ENCODE measurements around the gene NFIA. TPM values are rescaled to one million over a fixed set of nuclear protein-coding genes. Genes with fewer than 3 reads are reported as not detected.

NFIA gene
- total and polyA plus RNA-seq, 2 donors, result 7.9 to 10.3 TPM

DNA sequence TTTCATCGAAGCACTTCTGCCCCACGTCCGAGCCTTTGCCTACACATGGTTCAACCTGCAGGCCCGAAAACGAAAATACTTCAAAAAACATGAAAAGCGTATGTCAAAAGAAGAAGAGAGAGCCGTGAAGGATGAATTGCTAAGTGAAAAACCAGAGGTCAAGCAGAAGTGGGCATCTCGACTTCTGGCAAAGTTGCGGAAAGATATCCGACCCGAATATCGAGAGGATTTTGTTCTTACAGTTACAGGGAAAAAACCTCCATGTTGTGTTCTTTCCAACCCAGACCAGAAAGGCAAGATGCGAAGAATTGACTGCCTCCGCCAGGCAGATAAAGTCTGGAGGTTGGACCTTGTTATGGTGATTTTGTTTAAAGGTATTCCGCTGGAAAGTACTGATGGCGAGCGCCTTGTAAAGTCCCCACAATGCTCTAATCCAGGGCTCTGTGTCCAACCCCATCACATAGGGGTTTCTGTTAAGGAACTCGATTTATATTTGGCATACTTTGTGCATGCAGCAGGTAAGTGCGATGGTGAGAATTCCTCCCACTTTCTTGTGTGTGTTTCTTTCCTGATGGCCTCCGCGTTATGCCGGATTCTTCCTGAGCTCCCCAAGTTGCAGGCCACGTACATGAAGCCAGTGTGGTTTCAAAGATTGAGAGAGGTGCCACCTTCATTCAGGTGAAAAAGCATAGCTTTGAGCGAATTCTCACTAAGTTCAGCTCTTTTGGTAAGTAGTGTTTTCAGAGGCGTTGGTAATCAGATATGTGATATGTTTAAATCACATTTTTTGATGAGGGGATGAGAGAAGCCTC is 6.0 kb downstream of the NFIA start:
- DNase-seq (ENCODE audit: low read depth in 6 of 9, low spot score in 9 of 9), result no peak
- H3K9me3 ChIP-seq (ENCODE audit: control insufficient read depth in 2 of 2, insufficient read depth in 1 of 2, low read length in 1 of 2), result no peaks in the 10 kb centered on the region
- 95% methylated on average over 25 of the region's 25 CpGs for WGBS
- H3K27me3 ChIP-seq (ENCODE audit: control insufficient read depth in 2 of 2, insufficient read depth in 1 of 2, low read length in 1 of 2), result peaks cover 11 to 25% of the 10 kb centered on the region in 2 donors
- H3K4me3 ChIP-seq (ENCODE audit: low read length in 2 of 2), result no peak overlapping the region
- peak overlapping the region in 1 of 2 donors; percentile 3 for H3K27ac ChIP-seq (ENCODE audit: low read depth in 1 of 2, low read length in 1 of 2)
- H3K4me1 ChIP-seq (ENCODE audit: control insufficient read depth in 2 of 2, insufficient read depth in 2 of 2, low read length in 2 of 2), result peaks cover 0 to 4% of the 10 kb centered on the region in 2 donors
- no peaks in the 10 kb centered on the region for H3K36me3 ChIP-seq (ENCODE audit: control insufficient read depth in 2 of 2, insufficient read depth in 2 of 2, low read length in 1 of 2)

DNA sequence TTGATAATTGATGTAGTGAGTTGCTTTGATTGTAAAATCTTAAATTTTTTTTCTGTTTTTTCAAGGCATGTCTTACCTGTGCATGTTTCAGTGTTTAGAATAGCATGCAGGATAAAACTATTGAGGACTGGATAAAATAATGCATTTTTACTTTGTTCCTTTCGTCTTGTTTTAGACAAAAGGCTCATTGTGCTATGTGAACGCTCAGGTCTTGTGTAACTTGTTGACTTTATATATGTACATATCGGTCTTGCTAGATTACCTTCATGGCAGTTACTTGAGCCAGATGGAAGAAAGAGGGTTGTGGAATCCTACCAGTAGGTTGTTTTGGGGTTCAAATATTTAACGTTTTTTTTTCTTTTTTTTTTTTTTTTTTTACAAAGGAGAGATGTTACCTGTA is 7.0 kb downstream of the NFIA start:
- no peak overlapping the region for H3K27ac ChIP-seq (ENCODE audit: low read depth in 1 of 2, low read length in 1 of 2)
- 91% methylated on average over 4 of the region's 4 CpGs for WGBS
- no peak for DNase-seq (ENCODE audit: low read depth in 6 of 9, low spot score in 9 of 9)
- no peaks in the 10 kb centered on the region for H3K9me3 ChIP-seq (ENCODE audit: control insufficient read depth in 2 of 2, insufficient read depth in 1 of 2, low read length in 1 of 2)
- H3K27me3 ChIP-seq (ENCODE audit: control insufficient read depth in 2 of 2, insufficient read depth in 1 of 2, low read length in 1 of 2), result peaks cover 4 to 15% of the 10 kb centered on the region in 2 donors
- H3K4me3 ChIP-seq (ENCODE audit: low read length in 2 of 2), result no peak overlapping the region
- no peaks in the 10 kb centered on the region for H3K36me3 ChIP-seq (ENCODE audit: control insufficient read depth in 2 of 2, insufficient read depth in 2 of 2, low read length in 1 of 2)
- no peaks in the 10 kb centered on the region for H3K4me1 ChIP-seq (ENCODE audit: control insufficient read depth in 2 of 2, insufficient read depth in 2 of 2, low read length in 2 of 2)

DNA sequence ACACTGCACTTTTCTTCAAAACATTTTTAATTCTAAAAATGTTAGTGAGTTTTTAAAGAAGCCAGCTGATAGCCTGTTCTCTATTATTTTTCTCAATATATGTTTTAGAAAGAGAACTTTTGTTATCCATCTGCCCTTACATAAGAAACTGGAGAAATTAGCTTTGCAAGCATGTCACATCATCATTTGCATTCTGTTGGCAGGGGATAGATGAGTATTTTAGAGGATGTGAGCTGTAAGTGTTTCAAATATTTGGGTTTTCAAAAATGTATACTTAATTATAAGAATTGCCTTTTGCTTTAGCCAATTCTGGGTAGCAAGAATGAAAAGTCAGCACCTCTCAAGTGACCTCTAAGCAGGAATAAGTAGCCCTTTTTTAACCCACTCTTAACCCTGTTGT is 7.4 kb downstream of the NFIA start:
- Histone ChIP-seq H3K27ac (ENCODE audit: low read depth in 1 of 2, low read length in 1 of 2) (no peak overlapping the region), H3K9me3 (ENCODE audit: control insufficient read depth in 2 of 2, insufficient read depth in 1 of 2, low read length in 1 of 2) (no peaks in the 10 kb centered on the region), H3K4me3 (ENCODE audit: low read length in 2 of 2) (no peak overlapping the region), H3K27me3 (ENCODE audit: control insufficient read depth in 2 of 2, insufficient read depth in 1 of 2, low read length in 1 of 2) (peaks cover under 1 to 11% of the 10 kb centered on the region in 2 donors), H3K4me1 (ENCODE audit: control insufficient read depth in 2 of 2, insufficient read depth in 2 of 2, low read length in 2 of 2) (no peaks in the 10 kb centered on the region), H3K36me3 (ENCODE audit: control insufficient read depth in 2 of 2, insufficient read depth in 2 of 2, low read length in 1 of 2) (no peaks in the 10 kb centered on the region)
- no peak for DNase-seq (ENCODE audit: low read depth in 6 of 9, low spot score in 9 of 9)

DNA sequence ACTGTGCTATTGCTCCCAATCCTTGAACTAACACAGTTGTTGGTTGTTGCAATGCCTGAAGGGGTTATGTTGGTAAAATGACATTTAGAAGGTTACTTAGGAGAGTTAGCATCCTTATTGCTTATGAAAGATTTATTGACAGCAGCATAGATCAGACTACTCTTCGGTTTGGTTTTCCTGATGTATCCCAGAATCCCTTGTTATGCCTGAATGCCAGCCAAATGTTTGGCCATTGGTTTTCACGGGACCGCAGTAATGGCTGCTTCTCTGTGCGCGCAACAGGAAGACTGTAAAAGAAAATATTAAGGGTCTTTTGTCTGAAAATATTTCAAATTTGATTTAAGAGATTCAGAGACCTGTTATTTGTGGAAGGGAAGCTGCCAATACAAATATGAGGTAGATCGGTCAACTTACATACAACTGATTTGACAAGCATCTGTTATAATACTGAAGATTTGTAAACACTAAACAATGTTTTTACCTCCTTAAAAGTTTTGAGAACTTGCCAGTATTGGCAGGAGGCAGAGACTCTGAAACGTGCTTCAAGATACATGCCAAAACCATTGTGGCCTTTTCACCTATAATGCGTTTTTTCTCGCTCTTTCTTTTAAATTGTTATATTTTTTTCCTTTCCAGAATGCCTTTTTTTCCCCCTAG is 8.3 kb downstream of the NFIA start:
- no peaks in the 10 kb centered on the region for H3K9me3 ChIP-seq (ENCODE audit: control insufficient read depth in 2 of 2, insufficient read depth in 1 of 2, low read length in 1 of 2)
- no peak overlapping the region for H3K27ac ChIP-seq (ENCODE audit: low read depth in 1 of 2, low read length in 1 of 2)
- peaks cover 0 to 4% of the 10 kb centered on the region in 2 donors for H3K27me3 ChIP-seq (ENCODE audit: control insufficient read depth in 2 of 2, insufficient read depth in 1 of 2, low read length in 1 of 2)
- no peaks in the 10 kb centered on the region for H3K36me3 ChIP-seq (ENCODE audit: control insufficient read depth in 2 of 2, insufficient read depth in 2 of 2, low read length in 1 of 2)
- WGBS, result 94% methylated on average over 9 of the region's 9 CpGs
- no peak overlapping the region for H3K4me3 ChIP-seq (ENCODE audit: low read length in 2 of 2)
- no peaks in the 10 kb centered on the region for H3K4me1 ChIP-seq (ENCODE audit: control insufficient read depth in 2 of 2, insufficient read depth in 2 of 2, low read length in 2 of 2)
- DNase-seq (ENCODE audit: low read depth in 6 of 9, low spot score in 9 of 9), result no peak

DNA sequence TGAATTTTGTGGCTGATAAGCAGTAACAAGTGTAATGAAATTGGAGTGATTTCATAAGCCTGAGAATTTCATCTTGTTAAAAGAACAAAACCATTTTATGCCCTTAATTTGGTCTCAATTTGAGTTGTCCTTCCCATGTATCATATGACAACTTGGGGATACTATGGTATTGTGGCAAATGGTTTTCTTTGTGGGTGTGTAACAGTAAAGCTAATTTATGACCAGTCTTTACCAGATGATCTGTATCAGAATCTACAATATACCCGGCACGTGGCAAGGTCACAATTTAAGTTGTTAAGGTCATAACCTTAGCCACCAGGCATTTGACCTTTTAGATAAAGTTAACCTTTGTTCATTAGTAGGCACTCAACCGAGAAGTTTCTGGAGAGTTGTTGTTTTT is 9.1 kb downstream of the NFIA start:
- H3K27me3 ChIP-seq (ENCODE audit: control insufficient read depth in 2 of 2, insufficient read depth in 1 of 2, low read length in 1 of 2), result no peaks in the 10 kb centered on the region
- H3K4me1 ChIP-seq (ENCODE audit: control insufficient read depth in 2 of 2, insufficient read depth in 2 of 2, low read length in 2 of 2), result no peaks in the 10 kb centered on the region
- H3K4me3 ChIP-seq (ENCODE audit: low read length in 2 of 2), result no peak overlapping the region
- no peak for DNase-seq (ENCODE audit: low read depth in 6 of 9, low spot score in 9 of 9)
- no peaks in the 10 kb centered on the region for H3K9me3 ChIP-seq (ENCODE audit: control insufficient read depth in 2 of 2, insufficient read depth in 1 of 2, low read length in 1 of 2)
- 93% methylated on average over 3 of the region's 3 CpGs for WGBS
- no peaks in the 10 kb centered on the region for H3K36me3 ChIP-seq (ENCODE audit: control insufficient read depth in 2 of 2, insufficient read depth in 2 of 2, low read length in 1 of 2)
- H3K27ac ChIP-seq (ENCODE audit: low read depth in 1 of 2, low read length in 1 of 2), result no peak overlapping the region

GRCh38 chr1:61092642-61093041 is 10.3 kb downstream of the NFIA start:
- no peaks in the 10 kb centered on the region for H3K27me3 ChIP-seq (ENCODE audit: control insufficient read depth in 2 of 2, insufficient read depth in 1 of 2, low read length in 1 of 2)
- no peak for DNase-seq (ENCODE audit: low read depth in 6 of 9, low spot score in 9 of 9)
- no peaks in the 10 kb centered on the region for H3K9me3 ChIP-seq (ENCODE audit: control insufficient read depth in 2 of 2, insufficient read depth in 1 of 2, low read length in 1 of 2)
- 92% methylated on average over 5 of the region's 5 CpGs for WGBS
- no peak overlapping the region for H3K4me3 ChIP-seq (ENCODE audit: low read length in 2 of 2)
- H3K27ac ChIP-seq (ENCODE audit: low read depth in 1 of 2, low read length in 1 of 2), result no peak overlapping the region
- H3K36me3 ChIP-seq (ENCODE audit: control insufficient read depth in 2 of 2, insufficient read depth in 2 of 2, low read length in 1 of 2), result no peaks in the 10 kb centered on the region
- no peaks in the 10 kb centered on the region for H3K4me1 ChIP-seq (ENCODE audit: control insufficient read depth in 2 of 2, insufficient read depth in 2 of 2, low read length in 2 of 2)

GRCh38 chr1:61093525-61094137 is 11.3 kb downstream of the NFIA start:
- WGBS, result 87% methylated on average over 2 of the region's 2 CpGs
- no peak for DNase-seq (ENCODE audit: low read depth in 6 of 9, low spot score in 9 of 9)
- Histone ChIP-seq H3K4me3 (ENCODE audit: low read length in 2 of 2) (no peak overlapping the region), H3K27me3 (ENCODE audit: control insufficient read depth in 2 of 2, insufficient read depth in 1 of 2, low read length in 1 of 2) (no peaks in the 10 kb centered on the region), H3K36me3 (ENCODE audit: control insufficient read depth in 2 of 2, insufficient read depth in 2 of 2, low read length in 1 of 2) (no peaks in the 10 kb centered on the region), H3K4me1 (ENCODE audit: control insufficient read depth in 2 of 2, insufficient read depth in 2 of 2, low read length in 2 of 2) (no peaks in the 10 kb centered on the region), H3K9me3 (ENCODE audit: control insufficient read depth in 2 of 2, insufficient read depth in 1 of 2, low read length in 1 of 2) (no peaks in the 10 kb centered on the region), H3K27ac (ENCODE audit: low read depth in 1 of 2, low read length in 1 of 2) (no peak overlapping the region)

DNA sequence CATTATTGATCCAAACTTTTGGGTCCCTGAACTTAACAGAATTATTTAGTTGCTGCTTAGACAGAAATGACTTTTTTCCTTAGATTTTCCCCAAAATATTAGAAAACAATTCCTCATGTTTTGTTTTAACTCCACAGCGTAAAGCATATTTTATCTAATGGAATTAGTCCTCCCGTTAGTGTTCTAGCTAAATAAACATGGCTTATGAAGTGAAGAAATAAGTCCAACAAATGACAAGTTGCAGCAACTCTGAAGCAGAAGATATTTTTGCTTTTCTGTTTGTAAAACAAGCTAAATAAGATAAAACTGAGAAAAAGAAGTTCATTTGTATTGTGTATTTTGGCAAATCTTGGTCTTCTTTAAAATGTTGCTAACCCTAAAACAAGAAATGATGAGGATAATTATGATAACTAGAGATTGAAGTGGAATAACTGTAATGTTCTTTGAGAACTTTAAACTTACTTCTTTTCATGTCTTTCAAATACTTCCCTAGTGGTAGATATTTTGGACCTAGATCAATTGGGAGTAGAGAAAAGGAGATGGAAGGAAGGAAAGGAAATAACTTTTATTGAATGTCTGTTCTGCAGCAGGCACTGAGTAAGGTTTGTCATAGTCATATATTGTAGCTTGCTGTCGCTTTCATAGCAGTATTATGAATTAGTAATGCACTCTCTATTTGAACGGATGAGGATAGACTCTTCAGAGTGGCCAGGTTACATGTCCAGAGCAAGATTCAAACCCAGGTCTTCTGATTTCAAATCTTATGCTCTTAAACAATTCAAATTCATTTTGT is 12.5 kb downstream of the NFIA start:
- DNase-seq (ENCODE audit: low read depth in 6 of 9, low spot score in 9 of 9), result no peak
- no peaks in the 10 kb centered on the region for H3K9me3 ChIP-seq (ENCODE audit: control insufficient read depth in 2 of 2, insufficient read depth in 1 of 2, low read length in 1 of 2)
- H3K27me3 ChIP-seq (ENCODE audit: control insufficient read depth in 2 of 2, insufficient read depth in 1 of 2, low read length in 1 of 2), result no peaks in the 10 kb centered on the region
- H3K4me3 ChIP-seq (ENCODE audit: low read length in 2 of 2), result no peak overlapping the region
- no peaks in the 10 kb centered on the region for H3K36me3 ChIP-seq (ENCODE audit: control insufficient read depth in 2 of 2, insufficient read depth in 2 of 2, low read length in 1 of 2)
- no peak overlapping the region for H3K27ac ChIP-seq (ENCODE audit: low read depth in 1 of 2, low read length in 1 of 2)
- no peaks in the 10 kb centered on the region for H3K4me1 ChIP-seq (ENCODE audit: control insufficient read depth in 2 of 2, insufficient read depth in 2 of 2, low read length in 2 of 2)
- WGBS, result 95% methylated on average over 4 of the region's 4 CpGs

- Histone ChIP-seq H3K36me3 (ENCODE audit: control insufficient read depth in 2 of 2, insufficient read depth in 2 of 2, low read length in 1 of 2) (no peaks in the 10 kb centered on the region), H3K27me3 (ENCODE audit: control insufficient read depth in 2 of 2, insufficient read depth in 1 of 2, low read length in 1 of 2) (no peaks in the 10 kb centered on the region), H3K27ac (ENCODE audit: low read depth in 1 of 2, low read length in 1 of 2) (no peak overlapping the region), H3K4me3 (ENCODE audit: low read length in 2 of 2) (no peak overlapping the region), H3K4me1 (ENCODE audit: control insufficient read depth in 2 of 2, insufficient read depth in 2 of 2, low read length in 2 of 2) (no peaks in the 10 kb centered on the region), H3K9me3 (ENCODE audit: control insufficient read depth in 2 of 2, insufficient read depth in 1 of 2, low read length in 1 of 2) (no peaks in the 10 kb centered on the region)
- DNase-seq (ENCODE audit: low read depth in 6 of 9, low spot score in 9 of 9), result no peak
- WGBS, result 81% methylated on average over 2 of the region's 2 CpGs
These were observed 13.1 kb downstream of the NFIA start for GRCh38 chr1:61095470-61095812.

Data from thymus (tissue), 11 donors.